ENCODE measurements around the gene SIRT6. TPM values are rescaled to one million over a fixed set of nuclear protein-coding genes. Genes with fewer than 3 reads are reported as not detected.
"Not testable (repeated sequence)": the region's sequence is repeated elsewhere in the genome, so short reads cannot be mapped to it uniquely, and the experiment has no call there.

Gene SIRT6
- polyA plus RNA-seq, 1 donor: 11.2 TPM

DNA sequence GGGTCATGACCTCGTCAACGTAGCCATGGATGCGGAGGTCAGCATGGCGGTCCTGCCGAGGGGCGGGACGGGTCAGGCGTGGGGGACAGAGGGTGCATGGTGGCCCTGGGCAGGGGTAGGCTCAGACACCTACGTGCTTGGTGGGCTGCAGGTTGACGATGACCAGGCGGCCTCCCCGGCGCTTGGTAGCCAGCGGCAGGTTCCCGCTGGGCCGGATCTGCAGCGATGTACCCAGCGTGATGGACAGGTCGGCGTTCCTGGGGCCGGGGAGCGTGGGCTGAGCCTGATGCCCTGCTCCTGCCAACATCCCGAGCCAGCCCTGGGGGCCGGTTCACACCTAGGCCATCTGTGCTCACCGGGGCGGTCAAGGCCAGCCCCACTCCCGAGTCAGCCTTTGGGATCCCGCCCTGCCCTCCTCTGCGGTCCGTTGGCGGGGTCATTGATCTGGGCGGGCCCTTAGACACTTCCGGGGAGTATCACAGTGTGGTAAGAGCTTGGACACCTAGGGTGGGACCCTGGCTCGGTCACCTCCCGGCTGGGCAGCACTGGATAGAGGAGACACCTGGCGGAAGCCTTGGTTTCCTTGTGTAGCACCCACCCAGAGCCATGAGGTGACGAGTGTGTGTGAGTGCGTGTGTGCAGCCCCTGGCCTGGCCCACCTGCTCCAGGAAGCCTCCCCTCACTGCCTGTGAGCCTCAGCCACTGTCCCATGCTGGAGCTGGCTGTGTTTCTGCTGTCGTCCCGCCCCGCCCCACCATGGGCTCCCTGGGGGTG, 7.3 kb downstream of the SIRT6 start:
- DNase-seq (ENCODE audit: low read depth): no peak

DNA sequence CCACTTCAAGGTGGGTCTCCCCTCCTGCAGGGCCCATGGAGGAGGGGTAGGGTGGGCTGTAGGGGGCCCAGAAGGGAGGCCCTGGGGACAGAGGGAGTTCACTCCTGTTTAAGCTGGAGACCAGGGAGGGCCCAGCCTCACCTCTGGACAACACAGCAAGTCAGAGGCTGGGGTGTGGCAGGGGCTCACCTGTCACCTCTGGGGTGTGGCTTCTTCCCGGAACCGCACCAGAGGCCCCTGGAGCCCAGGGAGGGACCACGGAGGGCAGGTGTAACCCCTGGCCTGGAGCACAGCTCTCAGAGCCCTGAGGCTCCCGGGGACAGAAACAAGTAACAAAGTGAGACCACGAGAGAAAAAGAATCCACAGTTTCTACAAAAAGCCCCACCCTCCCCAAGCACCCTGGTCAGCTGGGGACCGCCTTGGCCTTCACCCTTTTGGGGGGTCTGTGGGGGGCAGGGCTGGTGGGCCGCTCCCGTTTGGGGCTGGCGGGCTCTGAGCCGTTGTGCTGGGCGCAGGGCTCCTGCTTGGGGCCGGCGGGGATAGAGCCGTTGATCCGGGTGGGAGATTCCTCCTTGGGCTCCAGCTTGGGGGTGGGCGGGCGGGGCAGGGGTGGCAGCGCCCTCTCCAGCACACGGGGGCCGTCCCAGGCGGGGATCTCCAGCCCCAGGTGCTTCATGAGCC, 8.0 kb downstream of the SIRT6 start:
- DNase-seq (ENCODE audit: low read depth): no peak

DNA sequence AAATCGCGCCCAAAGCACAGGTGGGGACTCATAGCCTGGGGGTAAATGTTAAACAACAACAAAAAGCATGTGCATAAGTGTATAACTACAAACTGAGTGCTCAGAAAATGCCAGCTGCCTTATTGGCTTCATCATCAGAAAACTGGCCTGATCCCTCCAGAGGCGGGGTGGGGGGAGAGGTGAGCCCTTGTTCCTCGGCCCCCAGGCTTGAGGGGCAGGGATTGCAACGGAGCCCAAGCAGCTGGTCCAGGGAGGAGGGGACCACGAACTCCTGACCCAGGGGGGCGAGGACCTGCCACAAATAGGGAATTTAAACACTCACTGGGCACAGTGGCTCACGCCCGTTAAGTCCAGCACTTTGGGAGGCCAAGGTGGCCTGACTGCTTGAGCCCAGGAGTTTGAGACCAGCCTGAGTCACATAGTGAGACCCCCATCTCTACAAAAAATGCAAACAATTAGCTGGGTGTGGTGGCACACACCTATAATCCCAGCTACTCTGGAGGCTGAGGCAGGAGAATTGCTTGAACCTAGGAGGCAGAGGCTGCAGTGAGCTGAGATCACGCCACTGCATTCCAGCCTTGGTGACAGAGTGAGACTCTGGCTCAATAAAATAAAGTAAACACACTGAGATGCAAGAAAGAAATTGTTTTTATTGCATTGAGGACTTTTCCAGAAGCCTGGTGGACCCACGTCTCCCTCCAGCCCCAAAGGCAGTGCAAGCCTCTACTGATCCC, 8.7 kb downstream of the SIRT6 start:
- no peak for DNase-seq (ENCODE audit: low read depth)

DNA sequence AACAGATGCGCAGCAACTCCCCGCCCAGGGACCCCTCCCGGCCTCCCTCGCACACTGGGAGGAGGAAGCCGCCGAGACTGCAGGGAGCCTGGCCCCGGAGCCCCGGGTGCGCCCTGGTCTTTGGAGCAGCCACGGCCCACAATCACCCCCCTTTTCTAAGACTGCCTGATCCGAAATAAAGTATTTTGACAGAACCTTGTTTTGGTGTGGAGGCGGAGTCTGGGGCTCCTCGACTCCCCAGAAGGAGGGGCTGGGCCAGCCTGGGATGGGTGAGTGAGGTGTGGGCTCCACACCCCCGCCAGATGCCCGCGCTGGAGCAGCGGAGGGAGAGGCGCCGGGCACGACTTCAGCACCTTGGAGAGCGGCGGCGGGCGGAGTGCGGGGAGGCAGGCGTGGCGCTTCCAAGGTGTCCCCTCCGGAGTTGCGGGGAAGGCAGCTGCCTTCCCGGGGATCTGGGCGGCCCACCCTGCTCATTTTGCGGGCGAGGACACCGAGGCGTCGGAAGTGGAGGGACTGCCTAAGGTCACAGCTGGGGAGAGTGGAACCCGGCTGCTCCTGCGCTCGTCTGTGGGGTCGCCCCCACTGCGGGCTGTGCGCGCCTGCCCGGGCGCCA, 9.4 kb downstream of the SIRT6 start:
- DNase-seq (ENCODE audit: low read depth): no peak

DNA sequence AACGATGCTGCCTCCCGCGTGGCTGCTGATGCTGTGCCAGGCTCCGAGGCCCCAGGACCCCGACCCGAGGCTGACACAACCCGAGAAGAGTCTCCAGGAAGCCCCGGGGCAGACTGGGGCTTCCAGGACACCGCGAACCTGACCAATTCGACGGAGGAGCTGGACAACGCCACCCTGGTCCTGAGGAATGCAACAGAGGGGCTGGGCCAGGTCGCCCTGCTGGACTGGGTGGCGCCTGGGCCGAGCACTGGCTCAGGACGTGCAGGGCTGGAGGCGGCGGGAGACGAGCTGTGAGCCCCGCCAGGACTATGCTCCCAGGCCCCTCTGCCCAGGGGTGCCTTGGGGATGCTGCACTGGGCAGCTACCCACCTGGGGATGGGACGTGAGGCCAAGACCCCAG, 10.7 kb downstream of the SIRT6 start:
- no peak for DNase-seq (ENCODE audit: low read depth)

DNA sequence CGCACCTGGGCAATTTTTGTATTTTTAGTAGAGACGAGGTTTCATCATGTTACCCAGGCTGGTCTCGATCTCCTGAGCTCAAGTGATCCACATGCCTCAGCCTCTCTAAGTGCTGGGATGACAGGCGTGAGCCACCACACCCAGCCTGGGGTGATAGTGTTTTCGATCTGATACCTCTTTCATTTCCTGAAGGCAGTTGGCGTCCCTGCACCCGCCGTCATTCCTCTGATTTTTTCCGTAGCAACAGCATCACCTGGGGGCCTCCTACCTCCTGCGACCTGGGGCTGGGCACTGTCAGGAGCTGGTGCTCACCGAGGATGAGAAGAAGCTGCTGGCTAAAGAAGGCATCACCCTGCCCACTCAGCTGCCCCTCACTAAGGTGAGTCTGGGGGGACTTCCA, 18.1 kb downstream of the SIRT6 start:
- no peak for DNase-seq (ENCODE audit: low read depth)

DNA sequence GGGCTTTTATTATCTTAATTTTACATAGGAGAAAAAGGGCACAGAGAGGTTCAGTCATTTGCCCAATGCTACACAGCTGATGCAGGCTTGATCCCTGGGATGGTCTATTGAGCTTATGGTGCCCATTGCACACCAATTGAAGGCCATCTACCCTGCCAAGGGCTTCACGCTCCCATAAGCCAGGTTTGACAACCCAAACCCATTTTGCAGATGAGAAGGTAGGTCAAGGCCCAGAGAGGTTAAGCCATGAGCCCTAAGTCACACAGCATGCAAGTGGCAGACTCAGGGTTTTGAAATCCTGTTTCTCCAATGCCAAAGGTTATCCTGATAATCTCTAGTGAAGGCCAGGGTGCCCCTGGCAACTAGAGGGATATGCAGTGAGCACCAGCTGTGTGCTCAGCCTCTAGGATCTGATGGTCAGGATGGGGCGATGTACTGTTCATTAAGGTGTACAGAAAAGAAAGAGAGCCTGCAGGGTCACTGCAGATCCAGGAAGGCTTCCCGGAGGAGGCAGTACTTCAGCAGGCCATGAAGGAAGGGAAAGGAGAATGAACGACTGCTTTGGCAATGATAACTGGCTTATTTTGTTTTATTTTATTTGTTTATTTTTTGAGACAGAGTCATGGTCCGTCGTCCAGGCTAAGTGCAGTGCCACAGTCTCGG, 20.8 kb downstream of the SIRT6 start:
- DNase-seq (ENCODE audit: low read depth): no peak

DNA sequence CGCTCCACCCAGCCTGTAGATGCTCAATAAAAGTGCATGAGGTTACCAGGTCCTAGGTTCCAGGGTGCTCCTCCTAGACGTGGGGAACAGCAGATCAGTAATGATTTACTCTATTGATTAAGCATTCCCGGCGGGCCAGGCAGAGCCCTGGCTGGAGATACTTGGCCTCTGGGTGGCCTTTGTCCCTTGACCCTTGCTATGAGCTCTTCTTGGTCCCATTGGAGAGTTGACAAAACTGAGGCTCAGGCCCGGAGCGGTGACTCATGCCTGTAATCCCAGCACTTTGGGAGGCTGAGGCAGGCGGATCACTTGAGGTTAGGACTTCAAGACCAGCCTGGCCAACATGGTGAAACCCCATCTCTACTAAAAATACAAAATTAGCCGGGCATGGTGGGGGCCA, 24.4 kb downstream of the SIRT6 start:
- DNase-seq (ENCODE audit: low read depth): not testable (repeated sequence)

DNA sequence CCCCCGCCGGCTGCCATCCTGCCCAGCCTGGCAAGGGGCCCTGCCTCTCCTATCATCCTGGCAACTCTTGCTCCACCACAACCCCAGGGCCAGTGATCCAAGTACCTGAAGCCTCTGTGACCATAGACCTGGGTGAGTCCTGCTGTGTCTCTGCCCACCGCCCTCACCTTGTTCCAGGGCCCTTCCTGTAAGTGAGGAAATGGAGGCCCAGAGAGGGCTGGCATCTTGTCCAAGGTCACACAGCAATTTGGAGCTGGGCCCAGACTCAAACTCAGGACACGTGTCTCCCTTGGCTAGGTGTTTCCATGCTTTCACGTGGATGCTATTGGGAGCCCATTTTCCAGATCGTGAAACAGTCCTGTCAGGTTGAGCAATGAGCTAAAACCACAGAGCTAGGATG, 25.2 kb downstream of the SIRT6 start:
- no peak for DNase-seq (ENCODE audit: low read depth)

DNA sequence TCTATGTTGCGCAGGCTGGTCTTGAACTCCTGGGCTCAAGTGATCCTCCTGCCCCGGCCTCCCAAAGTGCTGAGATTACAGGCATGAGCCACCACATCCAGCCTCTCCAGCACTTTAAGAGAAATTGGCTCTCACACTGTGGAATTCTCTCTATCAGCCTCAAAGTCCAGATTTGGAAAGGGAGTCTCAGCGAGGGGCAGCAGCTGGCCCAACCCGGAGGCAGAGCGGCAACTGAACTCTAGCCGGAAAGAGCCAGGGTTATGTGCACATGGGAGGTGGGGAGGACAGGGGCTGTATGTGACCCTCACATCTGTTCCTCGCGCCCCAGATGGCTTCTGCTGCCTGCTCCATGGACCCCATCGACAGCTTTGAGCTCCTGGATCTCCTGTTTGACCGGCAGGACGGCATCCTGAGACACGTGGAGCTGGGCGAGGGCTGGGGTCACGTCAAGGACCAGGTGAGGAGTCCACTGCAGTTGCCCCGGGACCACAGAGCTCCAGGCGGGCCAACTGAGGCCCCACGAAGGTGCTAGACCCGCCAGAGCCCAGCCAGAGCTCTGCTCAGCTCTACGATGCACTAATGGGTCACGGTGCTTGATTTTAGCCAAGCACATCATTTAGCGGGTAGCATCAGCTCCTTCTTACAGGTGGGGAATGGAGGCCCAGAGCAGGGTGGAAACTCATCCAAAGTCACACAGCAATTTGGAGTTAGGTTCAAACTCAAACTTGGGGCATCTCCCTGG, 27.6 kb downstream of the SIRT6 start:
- DNase-seq (ENCODE audit: low read depth): no peak

DNA sequence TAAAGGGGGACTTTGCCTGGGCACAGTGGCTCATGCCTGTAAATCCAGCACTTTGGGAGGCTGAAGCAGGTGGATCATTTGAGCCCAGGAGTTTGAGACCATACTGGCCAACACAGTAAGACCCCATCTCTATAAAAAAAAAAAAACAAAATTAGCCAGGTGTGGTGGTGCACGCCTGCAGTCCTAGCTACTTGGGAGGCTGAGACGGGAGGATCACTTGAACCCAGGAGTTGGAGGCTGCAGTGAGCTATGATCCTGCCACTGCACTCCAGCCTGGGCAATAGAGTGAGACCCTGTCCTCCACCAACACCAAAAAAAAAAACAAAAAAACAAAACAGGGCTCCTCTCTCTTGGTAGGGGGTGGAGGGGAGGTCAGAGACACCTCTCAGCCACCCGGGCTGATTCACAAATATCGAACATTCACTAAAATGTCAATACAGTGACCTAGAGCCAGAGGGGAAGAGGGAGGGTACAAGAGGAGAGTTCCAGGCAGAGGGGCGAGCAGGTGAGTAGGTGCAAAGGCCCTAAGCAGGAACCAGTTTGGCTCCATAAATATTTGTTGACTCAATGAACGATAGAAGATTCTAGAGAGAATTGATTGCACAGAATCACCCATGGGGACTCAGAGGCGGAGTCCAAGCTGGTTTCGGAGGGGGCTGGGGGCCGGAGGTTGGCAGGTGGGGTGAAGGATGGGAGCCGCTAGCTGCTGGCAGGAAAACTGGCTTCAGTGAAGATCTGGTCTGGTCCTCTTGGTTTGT, 29.9 kb downstream of the SIRT6 start:
- no peak for DNase-seq (ENCODE audit: low read depth)

DNA sequence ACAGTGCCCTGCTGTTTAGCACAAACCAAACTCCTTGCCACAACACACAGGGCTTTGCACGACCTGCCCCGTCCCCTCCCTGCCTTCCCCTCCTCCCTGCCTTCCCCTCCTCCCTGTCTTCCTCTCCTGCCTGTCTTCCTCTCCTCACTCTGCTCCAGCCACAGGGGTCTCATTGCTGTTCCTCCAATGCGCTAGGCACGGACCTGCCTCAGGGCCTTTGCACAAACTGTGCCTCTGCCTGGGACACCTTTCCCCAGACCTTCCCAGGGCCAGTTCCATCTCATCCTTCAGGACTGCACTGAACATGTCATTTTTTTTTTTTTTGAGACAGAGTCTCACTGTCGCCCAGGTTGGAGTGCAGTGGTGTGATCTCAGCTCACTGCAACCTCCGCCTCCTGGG, 30.7 kb downstream of the SIRT6 start:
- no peak for DNase-seq (ENCODE audit: low read depth)

DNA sequence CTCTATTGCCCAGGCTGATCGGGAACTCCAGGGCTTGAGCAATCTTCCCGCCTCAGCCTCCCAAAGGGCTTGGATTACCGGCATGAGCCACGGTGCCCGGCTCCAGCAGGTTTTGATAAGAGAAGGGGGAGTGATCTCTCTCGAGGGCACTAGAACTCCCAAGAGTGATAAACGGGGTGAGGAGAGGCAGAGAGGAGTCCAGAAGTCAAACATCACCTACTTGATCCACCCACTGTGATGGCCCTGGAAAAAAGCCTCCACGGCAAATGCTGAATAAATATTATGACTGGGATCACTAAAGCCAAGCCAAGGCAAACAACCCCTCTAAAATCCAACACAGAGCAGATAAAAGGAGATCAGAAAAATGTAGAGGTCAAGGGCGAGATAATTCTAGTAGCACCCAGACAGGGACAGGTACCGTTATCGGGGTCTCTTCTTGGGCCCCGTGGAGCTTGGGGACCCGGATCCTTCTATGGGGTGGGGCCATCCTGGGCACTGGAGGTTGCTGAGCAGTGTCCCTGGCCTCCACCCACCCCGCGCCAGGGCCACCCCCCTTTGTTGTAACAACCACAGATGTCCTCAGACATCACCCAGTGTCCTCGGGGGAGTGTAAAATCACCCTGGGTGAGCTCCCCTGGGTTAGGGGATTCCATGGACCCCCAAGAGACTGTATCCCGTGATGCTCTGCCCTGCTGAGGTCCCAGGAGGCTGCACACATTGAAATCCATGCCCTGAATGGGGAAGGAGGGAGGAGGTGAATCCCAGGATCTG, 32.7 kb downstream of the SIRT6 start:
- no peak for DNase-seq (ENCODE audit: low read depth)

DNA sequence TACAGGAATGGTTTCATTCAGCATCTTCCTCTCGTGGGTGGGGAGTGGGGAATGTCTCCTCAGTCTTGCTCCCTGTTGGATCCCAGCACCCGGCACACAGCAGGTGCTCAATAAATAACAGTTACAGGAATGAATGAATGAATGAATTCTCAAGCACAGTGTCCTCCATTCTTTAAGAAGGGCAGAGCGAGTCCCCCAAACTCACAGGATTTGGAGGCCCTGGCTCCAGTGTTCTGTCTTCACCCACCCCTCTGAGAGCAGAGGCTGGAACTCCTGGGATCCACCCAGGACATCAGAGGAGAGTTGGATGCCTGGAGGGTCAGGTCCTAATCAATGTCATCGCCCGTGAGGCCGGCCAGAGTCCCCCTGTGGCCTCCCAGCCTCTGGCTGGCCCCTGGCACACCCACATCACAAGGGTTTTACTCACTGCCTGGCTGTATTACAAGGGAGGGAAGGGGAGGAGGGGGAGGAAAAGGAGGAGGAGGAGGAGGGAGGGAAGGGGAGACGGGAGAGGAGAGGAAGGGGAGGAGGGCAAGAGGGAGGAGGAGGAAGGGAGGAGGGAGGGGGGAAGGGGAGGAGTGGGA, 37.6 kb downstream of the SIRT6 start:
- DNase-seq (ENCODE audit: low read depth): no peak

DNA sequence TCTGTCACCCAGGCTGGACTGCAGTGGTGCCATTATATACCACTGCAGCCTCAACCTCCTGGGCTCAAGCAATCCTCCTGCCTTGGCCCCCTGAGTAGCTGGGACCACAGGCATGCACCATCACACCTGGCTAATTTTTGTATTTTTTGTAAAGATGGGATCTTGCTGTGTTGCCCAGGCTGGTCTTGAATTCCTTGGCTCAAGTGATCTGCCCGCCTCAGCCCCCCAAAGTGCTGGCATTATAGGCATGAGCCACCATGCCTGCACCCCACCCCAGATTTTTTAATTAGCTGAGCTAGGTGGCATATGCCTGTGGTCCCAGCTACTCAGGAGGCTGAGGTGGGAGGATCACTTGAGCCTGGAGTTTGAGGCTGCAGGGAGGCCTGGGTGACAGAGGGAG, 39.4 kb downstream of the SIRT6 start:
- DNase-seq (ENCODE audit: low read depth): not testable (repeated sequence)

DNA sequence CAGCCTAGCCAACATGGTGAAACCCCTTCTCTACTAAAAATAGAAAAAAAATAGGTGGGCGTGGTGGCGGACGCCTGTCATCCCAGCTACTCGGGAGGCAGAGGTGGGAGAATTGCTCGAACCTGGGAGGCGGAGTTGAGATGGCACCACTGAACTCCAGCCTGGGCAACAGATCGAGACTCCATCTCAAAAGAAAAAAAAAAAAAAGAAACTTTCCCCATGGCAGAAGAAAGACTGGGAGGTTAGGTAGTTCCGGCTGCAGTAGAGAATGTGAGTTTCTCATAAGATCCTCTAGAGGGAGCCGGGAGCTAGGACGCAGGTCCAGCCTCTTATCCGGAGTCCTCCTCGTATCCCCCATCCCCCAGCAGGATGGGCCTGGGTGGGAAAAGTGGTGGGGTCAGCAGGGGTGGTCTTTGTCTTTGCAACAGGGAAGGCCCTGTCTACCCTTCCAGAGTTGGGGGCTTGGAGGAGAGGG, 42.1 kb downstream of the SIRT6 start:
- no peak for DNase-seq (ENCODE audit: low read depth)

DNA sequence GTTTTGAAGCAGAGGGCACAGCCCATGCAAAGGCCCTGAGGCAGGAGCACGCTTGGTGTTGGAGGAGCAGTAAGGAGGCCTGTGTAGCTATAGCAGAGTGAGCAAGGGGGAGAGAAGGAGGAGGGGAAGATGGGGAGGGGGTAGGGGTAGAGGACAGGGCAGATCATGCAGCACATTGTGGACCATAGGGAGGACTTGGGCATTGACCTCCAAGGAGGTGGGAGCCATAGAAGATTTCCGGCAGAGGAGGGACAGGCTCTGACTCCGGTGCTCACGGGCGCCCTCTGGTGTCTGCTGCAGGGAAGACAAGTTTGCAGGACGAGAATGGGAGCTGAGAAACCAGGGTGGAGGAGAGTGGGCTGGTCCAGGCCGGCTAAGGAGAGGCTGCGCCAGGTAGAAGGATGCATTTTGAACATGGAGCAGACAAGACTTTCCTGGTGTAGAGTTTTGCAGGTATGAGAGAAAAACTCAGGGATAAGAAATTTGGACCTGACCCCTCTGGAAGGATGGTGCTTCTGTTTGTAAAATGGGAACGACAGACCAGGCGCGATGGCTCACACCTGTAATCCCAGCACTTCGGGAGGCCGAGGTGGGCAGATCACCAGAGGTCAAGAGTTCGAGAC, 42.6 kb downstream of the SIRT6 start:
- no peak for DNase-seq (ENCODE audit: low read depth)

DNA sequence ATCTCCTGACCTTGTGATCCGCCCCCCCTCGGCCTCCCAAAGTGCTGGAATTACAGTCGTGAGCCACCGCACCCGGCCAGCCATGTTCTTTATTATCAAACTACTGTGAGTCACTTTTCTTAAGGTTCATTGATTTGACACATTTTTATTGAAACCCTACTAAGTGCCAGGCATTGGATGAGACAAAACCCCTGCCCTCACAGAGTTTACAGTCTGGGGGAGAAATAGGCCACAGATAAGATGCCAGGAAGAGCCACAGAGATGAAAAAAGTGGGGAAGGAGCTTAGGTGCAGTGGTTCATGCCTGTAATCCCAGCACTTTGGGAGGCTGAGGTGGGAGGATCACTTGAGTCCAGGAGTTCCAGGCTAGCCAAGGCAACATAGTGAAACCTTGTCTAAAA, 43.9 kb downstream of the SIRT6 start:
- no peak for DNase-seq (ENCODE audit: low read depth)

DNA sequence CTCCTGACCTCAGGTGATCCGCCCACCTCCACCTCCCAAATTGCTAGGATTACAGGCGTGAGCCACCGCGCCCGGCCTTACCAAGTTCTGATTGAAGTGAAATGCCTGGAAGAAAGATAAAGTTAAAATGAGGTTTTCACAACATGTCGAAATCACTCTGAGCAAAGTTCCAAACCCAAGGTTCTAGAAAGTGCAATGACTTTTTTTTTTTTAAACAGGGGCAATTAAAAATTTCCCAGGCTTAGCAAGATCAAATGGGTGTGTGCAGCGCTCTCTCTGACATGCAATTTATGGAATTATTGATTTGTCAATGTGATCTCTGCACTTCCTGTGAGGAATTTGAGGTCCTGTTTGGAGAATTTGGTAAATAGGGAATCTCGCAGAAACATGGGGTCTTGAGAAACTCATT, 45.7 kb downstream of the SIRT6 start:
- no peak for DNase-seq (ENCODE audit: low read depth)
